ENCODE measurements around the gene VILL.
A peak's percentile ranks its signal among the peaks of the same experiment; 100 is the strongest.
"Not testable (repeated sequence)": the region's sequence is repeated elsewhere in the genome, so short reads cannot be mapped to it uniquely, and the experiment has no call there.

VILL gene

DNA sequence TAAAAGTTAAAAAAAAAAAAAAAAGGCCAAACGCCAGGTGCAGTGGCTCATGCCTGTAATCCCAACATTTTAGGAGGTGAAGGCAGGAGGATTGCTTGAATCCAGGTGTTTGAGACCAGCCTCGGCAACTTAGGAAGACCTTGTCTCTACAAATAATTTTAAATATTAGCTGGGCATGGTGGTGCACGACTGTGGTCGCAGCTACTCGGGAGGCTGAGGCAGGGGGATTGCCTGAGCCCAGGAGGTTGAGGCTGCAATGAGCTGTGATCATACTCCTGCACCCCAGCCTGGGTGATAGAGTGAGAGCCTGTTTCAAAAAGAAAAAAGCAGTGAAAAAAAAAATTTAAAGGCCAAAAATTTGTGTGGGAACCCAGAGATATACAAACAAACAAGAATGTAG lies 45.7 kb downstream of the VILL start:
- no peak for DNase-seq (ENCODE audit: low read depth)

DNA sequence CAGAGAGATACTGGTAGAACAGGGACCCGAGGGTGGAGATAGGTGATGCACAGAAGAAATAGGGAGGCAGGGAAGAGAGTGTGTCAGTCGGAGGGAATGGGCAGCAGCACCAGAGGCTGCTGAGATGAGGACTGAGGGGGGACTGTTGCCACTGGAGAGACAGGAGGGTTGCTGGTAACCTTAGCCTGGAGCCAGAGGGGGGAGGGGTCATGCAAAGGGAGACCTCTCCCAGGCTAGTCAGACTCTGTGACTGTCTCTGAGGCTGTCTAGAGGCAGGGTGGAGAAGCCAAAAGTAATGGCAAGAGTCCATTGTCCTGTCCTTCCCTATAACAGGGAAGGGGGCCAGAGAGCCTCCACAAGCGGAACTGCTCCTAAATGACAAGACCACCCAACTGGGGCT lies 46.3 kb downstream of the VILL start:
- DNase-seq (ENCODE audit: low read depth), result no peak

- no peak for DNase-seq (ENCODE audit: low read depth)
Observed at GRCh38 chr3:38038447-38038911, 47.9 kb downstream of the VILL start.

DNA sequence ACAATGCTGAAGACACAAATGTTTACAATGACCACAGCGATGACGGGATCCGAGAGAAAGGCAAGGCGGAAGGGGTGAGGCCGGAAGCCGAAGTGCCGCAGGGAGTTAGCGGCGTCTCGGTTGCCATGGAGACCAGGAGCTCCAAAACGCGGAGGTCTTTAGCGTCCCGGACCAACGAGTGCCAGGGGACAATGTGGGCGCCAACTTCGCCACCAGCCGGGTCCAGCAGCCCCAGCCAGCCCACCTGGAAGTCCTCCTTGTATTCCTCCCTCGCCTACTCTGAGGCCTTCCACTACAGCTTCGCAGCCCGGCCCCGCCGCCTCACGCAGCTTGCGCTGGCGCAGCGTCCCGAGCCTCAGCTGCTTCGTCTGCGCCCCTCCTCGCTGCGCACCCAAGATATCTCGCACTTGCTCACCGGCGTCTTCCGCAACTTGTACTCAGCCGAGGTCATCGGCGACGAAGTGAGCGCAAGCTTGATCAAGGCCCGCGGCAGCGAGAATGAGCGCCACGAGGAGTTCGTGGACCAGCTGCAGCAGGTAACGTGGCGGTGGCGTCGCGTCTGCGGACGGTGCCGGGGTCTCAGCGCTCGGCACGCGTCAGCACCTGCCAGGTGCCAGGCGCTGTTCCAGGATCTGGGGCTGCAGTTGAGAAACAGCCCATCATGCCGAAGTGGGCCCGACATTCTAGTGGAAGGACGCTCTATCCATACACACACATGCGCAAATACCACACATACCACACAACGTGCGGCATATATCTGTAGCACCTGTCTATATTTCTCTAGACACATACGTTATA lies 48.7 kb downstream of the VILL start, which contains the start of gene DLEC1:
DLEC1 (plus strand) TSS at position 108 of the 798 bp plus-strand sequence; CDS start at position 126, 18 bp downstream.
- peak; percentile 67 for DNase-seq (ENCODE audit: low read depth)

GRCh38 chr3:38039899-38040261 lies 49.3 kb downstream of the VILL start:
- DNase-seq (ENCODE audit: low read depth), result no peak

- no peak for DNase-seq (ENCODE audit: low read depth)
Observed at GRCh38 chr3:38040401-38040800, 49.8 kb downstream of the VILL start.

- DNase-seq (ENCODE audit: low read depth), result no peak
Observed at GRCh38 chr3:38043486-38043885, 52.9 kb downstream of the VILL start.

DNA sequence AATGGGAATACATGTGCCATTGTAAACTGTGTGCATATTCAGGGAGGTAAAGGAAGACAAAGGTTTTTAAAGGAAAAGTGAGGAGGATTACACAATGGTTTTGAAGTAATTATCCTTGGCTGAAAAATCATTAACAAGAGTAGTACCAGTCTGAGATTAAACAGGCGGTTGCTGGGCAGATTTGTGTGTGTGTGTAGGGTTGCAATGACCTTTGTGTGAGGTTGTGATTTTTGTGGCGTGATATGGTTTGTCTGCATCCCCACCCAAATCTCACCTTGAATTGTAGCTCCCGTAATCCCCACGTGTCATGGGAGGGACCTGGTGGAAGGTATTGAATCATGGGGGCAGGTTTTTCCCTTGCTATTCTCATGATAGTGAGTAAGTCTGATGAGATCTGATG lies 55.4 kb downstream of the VILL start:
- DNase-seq (ENCODE audit: low read depth), result no peak

DNA sequence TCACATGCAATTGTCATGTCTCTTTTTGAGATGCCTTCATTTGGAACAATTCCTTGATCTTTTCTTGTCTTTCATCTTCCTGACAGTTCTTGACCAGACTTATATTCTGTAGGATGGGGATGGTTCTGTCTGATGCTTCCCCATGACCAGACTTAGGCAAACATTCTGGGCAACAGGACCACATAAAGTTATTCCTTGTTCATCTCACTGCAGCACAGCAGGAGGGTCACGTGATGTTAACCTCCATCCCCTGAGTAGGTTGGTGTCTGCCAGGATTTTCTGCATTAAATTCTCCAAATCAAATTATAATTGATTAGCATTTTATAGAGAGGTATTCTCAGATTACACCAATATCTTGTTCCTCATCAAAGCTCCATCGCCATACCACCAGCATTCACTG lies 56.2 kb downstream of the VILL start:
- no peak for DNase-seq (ENCODE audit: low read depth)

- no peak for DNase-seq (ENCODE audit: low read depth)
Observed at GRCh38 chr3:38047896-38048295, 57.3 kb downstream of the VILL start.

- no peak for DNase-seq (ENCODE audit: low read depth)
Observed at GRCh38 chr3:38049358-38050126, 59.0 kb downstream of the VILL start.

- DNase-seq (ENCODE audit: low read depth), result no peak
Observed at GRCh38 chr3:38051131-38051530, 60.5 kb downstream of the VILL start.

- not testable (repeated sequence) for DNase-seq (ENCODE audit: low read depth)
Observed at GRCh38 chr3:38053286-38053685, 62.7 kb downstream of the VILL start.

DNA sequence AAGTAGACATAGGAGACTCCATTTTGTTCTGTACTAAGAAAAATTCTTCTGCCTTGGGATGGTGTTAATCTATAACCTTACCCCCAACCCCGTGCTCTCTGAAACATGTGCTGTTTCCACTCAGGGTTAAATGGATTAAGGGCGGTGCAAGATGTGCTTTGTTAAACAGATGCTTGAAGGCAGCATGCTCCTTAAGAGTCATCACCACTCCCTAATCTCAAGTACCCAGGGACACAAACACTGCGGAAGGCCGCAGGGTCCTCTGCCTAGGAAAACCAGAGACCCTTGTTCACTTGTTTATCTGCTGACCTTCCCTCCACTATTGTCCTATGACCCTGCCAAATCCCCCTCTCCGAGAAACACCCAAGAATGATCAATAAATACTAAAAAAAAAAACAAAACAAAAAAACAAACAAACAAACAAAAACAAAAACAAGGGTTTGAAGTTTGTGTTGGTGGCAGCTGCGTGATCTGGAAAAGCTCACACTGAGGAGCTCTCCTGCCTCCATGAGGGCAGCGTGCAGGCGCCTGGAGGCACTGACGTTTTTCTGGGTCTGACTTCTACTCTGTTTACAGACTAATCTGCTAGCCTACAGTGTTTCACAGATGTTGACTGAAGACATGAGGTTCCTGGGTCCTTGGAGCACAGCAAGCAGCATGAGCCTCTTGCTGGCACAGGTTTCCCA lies 63.4 kb downstream of the VILL start:
- DNase-seq (ENCODE audit: low read depth), result not testable (repeated sequence)

- no peak for DNase-seq (ENCODE audit: low read depth)
Observed at GRCh38 chr3:38054499-38055001, 64.0 kb downstream of the VILL start.

Measured in activated T-cell treated with anti-CD3 and anti-CD28 coated beads for 24 hours (primary cell).